Panc1 (cell line): Measurements from ENCODE around the gene MRPS2. TPM values are rescaled to one million over a fixed set of nuclear protein-coding genes. Genes with fewer than 3 reads are reported as not detected.

Experiments used
- ATAC-seq: fragments of 200-7000 bp; cut with Tn5 transposase; 2 replicates; pipeline ENCODE4 v1.9.1; 2020; ENCODE audit warnings: mild to moderate bottlenecking, moderate library complexity
- BruUV-seq: library from RNA; stranded (reverse); fragments of 400-500 nt; replicated peaks from 2 replicates; lab custom pipeline; 2021; lab: Mats Ljungman, UMichigan
- CTCF ChIA-PET: fragments of 300-600 bp; sonication (Branson Sonifier 250); formaldehyde crosslinking; loops from one replicate; lab custom pipeline; 2022; ENCODE audit warnings: antibody characterized with exemption; lab: Charles Lee
- POLR2A ChIA-PET: fragments of 300-600 bp; sonication (Branson Sonifier 250); formaldehyde crosslinking; loops from one replicate; lab custom pipeline; 2022; ENCODE audit warnings: antibody characterized with exemption; lab: Charles Lee
- DNase-seq: peaks from one replicate; pipeline ENCODE4 v3.0.0-alpha.2; 2010; ENCODE audit warnings: low read depth, low spot score
- H3K27ac ChIP-seq: 2 replicates; pipeline ENCODE4 v1.5.1; 2011; ENCODE audit warnings: mild to moderate bottlenecking, low read length, inconsistent platforms
- H3K27me3 ChIP-seq: fragments of 200-500 bp; sonication (Bioruptor generic); 2 replicates; pipeline ENCODE4 v1.6.0; 2014; ENCODE audit warnings: low read length, inconsistent platforms; ENCODE audit not compliant: control insufficient read depth, insufficient read depth
- H3K36me3 ChIP-seq: fragments of 200-500 bp; sonication (Bioruptor generic); 2 replicates; pipeline ENCODE4 v1.5.1; 2014; ENCODE audit warnings: inconsistent platforms, mild to moderate bottlenecking, low read length, moderate library complexity; ENCODE audit not compliant: control insufficient read depth, insufficient read depth
- H3K4me1 ChIP-seq: 2 replicates; pipeline ENCODE4 v1.5.1; 2011; ENCODE audit warnings: inconsistent platforms, mild to moderate bottlenecking, low read length, moderate library complexity; ENCODE audit not compliant: control insufficient read depth, insufficient read depth
- H3K4me3 ChIP-seq, 2 experiments: 2 replicates each; pipeline ENCODE4 v1.5.1; 2011 to 2012; ENCODE audit warnings: low read depth in 2 of 2, low read length in 2 of 2, mild to moderate bottlenecking in 2 of 2, inconsistent platforms in 1 of 2, moderate library complexity in 1 of 2
- H3K9me3 ChIP-seq: fragments of 200-500 bp; sonication (Bioruptor generic); 2 replicates; pipeline ENCODE4 v1.5.1; 2014; ENCODE audit warnings: low read depth, mild to moderate bottlenecking, inconsistent platforms, low read length, moderate library complexity; ENCODE audit not compliant: control insufficient read depth, insufficient read depth
- CTCF ChIP-seq: fragments of 450-650 bp; IDR thresholded peaks from 2 replicates; pipeline ENCODE4 v1.5.1; 2017; ENCODE audit warnings: mild to moderate bottlenecking
- POLR2AphosphoS5 ChIP-seq: IDR thresholded peaks from 2 replicates; pipeline ENCODE4 v1.6.1; 2012; ENCODE audit warnings: mild to moderate bottlenecking, low read depth, low read length, moderate library complexity
- REST ChIP-seq, 2 experiments: IDR thresholded peaks; 2 replicates each; pipeline ENCODE4 v1.6.1; 2011 to 2012; ENCODE audit warnings: low read depth in 2 of 2, control low read depth in 1 of 2, low read length in 1 of 2, mild to moderate bottlenecking in 1 of 2, moderate library complexity in 1 of 2; ENCODE audit not compliant: insufficient read depth in 1 of 2
- SIN3A ChIP-seq: IDR thresholded peaks from 2 replicates; pipeline ENCODE4 v1.6.1; 2012; ENCODE audit warnings: low read depth, mild to moderate bottlenecking, low read length, moderate library complexity, borderline replicate concordance; ENCODE audit not compliant: insufficient read depth
- TCF7L2 ChIP-seq: IDR thresholded peaks from 2 replicates; pipeline ENCODE4 v1.6.1; 2011; ENCODE audit warnings: mild to moderate bottlenecking, low read depth, low read length, inconsistent platforms
- in situ Hi-C: cut with HindIII; loops from 2 replicates; pipeline ENCODE4 v1.10.0; 2016; ENCODE audit warnings: low sequenced_read_pairs, low pct_unique_long_range_greater_than_20kb
- intact Hi-C: fragments of 100-400 bp; cut with micrococcal nuclease; formaldehyde crosslinking; loops from one replicate; pipeline ENCODE4 v1.10.0; 2022; ENCODE audit not compliant: unreplicated experiment
- total RNA-seq: library from RNA; stranded (reverse); gene quantifications from one replicate; pipeline ENCODE4 v1.2.1, GENCODE V29; 2021; ENCODE audit not compliant: unreplicated experiment

MRPS2 gene
- total RNA-seq, 1 experiment from 2014 or later, result 33.5 TPM

GRCh38 chr9:135531096-135531495 lies 30.6 kb downstream of the MRPS2 start:
- ATAC-seq, result no peak
- CTCF ChIA-PET, result no interaction called here
- in situ Hi-C loops, result no loop called here
- DNase-seq, result no peak
- BruUV-seq, result no TSS peak
- Histone ChIP-seq H3K9me3 (no peaks in the 10 kb centered on the region), H3K27me3 (no peaks in the 10 kb centered on the region), H3K27ac (no peak overlapping the region), H3K4me1 (no peaks in the 10 kb centered on the region), H3K4me3 (no peak overlapping the region), H3K36me3 (no peaks in the 10 kb centered on the region)
- no peak for TF ChIP-seq TCF7L2
- TF ChIP-seq CTCF, result no peak
- no peak for TF ChIP-seq POLR2AphosphoS5
- no peak for TF ChIP-seq REST (IDR thresholded peaks at IDR 0.05; ENCODE audit: insufficient read depth in 1 of 2, low read depth in 2 of 2, low read length in 1 of 2)
- TF ChIP-seq SIN3A, result no peak
- intact Hi-C loops, result no loop called here
- POLR2A ChIA-PET, result no interaction called here

- Histone ChIP-seq H3K9me3 (no peaks in the 10 kb centered on the region), H3K27me3 (no peaks in the 10 kb centered on the region), H3K36me3 (no peaks in the 10 kb centered on the region), H3K27ac (no peak overlapping the region), H3K4me3 (no peak overlapping the region), H3K4me1 (no peaks in the 10 kb centered on the region)
- DNase-seq (no peak), ATAC-seq (peak; percentile 69)
- TF ChIP-seq TCF7L2 (no peak), POLR2AphosphoS5 (no peak), CTCF (no peak), SIN3A (no peak), REST (IDR thresholded peaks at IDR 0.05; ENCODE audit: insufficient read depth in 1 of 2, low read depth in 2 of 2, low read length in 1 of 2) (no peak)
- POLR2A ChIA-PET, result no interaction called here
- CTCF ChIA-PET, result no interaction called here
- in situ Hi-C loops (no loop called here), intact Hi-C loops (no loop called here)
- no TSS peak for BruUV-seq
These were observed 32.6 kb downstream of the MRPS2 start for GRCh38 chr9:135533113-135533512.
